ENCODE data around the gene ZNF565.
"Not testable (repeated sequence)": the region's sequence is repeated elsewhere in the genome, so short reads cannot be mapped to it uniquely, and the experiment has no call there.

Gene ZNF565

DNA sequence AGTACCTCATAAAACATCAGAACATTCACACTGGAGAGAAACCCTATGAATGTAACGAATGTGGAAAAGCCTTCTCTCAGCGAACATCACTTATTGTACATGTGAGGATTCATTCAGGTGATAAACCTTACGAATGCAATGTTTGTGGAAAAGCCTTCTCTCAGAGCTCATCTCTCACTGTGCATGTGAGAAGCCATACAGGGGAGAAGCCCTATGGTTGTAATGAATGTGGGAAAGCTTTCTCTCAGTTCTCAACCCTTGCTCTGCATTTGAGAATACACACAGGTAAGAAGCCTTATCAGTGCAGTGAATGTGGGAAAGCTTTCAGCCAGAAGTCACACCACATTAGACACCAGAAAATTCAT is 22.5 kb upstream of the ZNF565 start:
- TF ChIP-seq, protein P1, sequence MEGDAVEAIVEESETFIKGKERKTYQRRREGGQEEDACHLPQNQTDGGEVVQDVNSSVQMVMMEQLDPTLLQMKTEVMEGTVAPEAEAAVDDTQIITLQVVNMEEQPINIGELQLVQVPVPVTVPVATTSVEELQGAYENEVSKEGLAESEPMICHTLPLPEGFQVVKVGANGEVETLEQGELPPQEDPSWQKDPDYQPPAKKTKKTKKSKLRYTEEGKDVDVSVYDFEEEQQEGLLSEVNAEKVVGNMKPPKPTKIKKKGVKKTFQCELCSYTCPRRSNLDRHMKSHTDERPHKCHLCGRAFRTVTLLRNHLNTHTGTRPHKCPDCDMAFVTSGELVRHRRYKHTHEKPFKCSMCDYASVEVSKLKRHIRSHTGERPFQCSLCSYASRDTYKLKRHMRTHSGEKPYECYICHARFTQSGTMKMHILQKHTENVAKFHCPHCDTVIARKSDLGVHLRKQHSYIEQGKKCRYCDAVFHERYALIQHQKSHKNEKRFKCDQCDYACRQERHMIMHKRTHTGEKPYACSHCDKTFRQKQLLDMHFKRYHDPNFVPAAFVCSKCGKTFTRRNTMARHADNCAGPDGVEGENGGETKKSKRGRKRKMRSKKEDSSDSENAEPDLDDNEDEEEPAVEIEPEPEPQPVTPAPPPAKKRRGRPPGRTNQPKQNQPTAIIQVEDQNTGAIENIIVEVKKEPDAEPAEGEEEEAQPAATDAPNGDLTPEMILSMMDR (conservative IDR thresholded peaks at IDR 0.05; ENCODE audit: control insufficient read depth, insufficient read depth, low read depth, low read length), result no peak
- DNase-seq (ENCODE audit: low read depth), result no peak
- no peak overlapping the region for H3K4me3 ChIP-seq (ENCODE audit: control insufficient read depth, low read depth, low read length)

DNA sequence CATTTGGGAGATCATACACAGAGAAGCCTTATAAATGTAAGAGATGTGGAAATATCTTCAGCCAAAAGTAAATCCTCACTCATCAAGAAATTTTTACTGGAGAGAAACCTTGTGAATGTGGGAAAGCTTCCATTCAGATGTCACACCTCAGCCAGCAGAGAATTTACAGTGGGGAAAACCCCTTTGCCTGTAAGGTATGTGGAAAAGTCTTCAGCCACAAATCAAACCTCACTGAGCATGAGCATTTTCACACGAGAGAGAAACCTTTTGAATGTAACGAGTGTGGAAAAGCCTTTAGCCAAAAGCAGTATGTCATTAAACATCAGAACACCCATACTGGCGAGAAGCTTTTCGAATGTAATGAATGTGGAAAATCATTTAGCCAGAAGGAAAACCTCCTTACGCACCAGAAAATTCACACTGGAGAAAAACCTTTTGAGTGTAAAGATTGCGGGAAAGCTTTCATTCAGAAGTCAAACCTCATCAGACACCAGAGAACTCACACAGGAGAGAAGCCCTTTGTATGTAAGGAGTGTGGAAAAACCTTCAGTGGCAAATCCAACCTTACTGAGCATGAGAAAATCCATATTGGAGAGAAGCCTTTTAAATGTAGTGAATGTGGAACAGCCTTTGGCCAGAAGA is 22.0 kb upstream of the ZNF565 start:
- DNase-seq (ENCODE audit: low read depth), result no peak
- TF ChIP-seq, protein P1 (conservative IDR thresholded peaks at IDR 0.05; ENCODE audit: control insufficient read depth, insufficient read depth, low read depth, low read length), result no peak
- no peak overlapping the region for H3K4me3 ChIP-seq (ENCODE audit: control insufficient read depth, low read depth, low read length)

DNA sequence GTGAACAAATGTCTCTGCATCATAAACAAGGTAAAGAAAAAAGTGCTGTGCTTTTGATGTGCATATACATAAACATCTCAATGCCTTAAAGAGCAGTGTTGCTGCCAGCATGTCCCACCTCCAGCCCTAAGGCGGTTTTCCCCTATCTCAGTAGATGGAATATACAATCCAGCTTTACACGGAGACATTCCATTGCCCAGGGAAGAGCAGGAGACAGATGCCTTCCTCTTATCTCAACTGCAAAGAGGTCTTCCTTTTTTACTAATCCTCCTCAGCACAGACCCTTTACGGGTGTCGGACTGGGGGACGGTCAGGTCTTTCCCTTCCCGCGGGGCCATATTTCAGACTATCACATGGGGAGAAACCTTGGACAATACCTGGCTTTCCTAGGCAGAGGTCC is 19.2 kb upstream of the ZNF565 start:
- not testable (repeated sequence) for H3K4me3 ChIP-seq (ENCODE audit: control insufficient read depth, low read depth, low read length); DNase-seq (ENCODE audit: low read depth)

DNA sequence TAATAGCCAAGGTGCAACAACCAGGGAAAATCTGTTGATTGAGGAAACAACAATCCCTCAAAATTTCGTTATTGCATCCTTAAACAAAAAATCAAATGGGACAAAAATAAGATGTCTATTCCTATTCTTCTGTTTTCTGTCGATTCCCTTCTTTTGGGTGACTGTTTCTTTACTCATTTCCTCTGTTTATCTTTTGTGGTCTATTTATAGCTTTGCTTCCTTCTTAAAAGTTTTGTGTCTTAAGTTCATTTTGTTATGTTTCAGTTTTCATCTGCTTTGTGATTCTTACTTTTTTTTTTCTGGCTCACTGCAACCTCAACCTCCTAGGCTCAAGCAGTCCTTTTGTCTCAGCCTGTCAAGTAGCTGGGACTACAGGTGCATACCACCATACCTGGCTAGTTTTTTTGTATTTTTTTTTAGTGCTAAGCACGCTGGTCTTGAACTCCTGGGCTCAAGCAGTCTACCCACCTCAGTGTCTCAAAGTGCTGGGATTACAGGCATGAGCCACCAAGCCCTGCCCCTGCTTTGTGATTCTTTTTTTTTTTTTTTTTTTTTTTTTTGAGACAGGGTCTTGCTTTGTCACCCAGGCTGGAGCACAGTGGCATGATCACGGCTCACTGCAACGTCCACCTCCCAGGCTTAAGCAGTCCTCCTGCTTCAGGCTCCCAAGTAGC is 10.9 kb upstream of the ZNF565 start:
- TF ChIP-seq, protein P1 (conservative IDR thresholded peaks at IDR 0.05; ENCODE audit: control insufficient read depth, insufficient read depth, low read depth, low read length), result no peak
- DNase-seq (ENCODE audit: low read depth), result peak; percentile 69
- H3K4me3 ChIP-seq (ENCODE audit: control insufficient read depth, low read depth, low read length), result no peak overlapping the region

DNA sequence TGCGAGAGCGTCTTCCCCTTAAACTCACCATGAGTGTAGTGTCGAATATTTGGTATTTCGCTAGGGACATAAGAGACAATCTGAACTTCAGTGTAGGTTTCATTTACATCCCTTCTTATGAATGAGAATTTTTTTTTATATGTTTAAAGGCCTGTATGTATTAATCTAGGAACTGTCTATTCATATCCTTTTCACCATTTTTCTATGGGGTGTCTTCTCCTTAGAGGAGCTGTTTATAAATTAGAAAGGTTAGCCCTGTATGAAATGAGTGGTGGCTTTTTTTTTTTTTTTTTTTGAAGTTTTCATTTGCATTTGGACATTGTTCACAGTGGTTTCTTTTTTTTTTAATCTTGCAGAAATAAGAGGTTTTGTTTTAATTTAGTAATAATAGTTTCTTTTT is 8.0 kb upstream of the ZNF565 start:
- TF ChIP-seq, protein P1 (conservative IDR thresholded peaks at IDR 0.05; ENCODE audit: control insufficient read depth, insufficient read depth, low read depth, low read length), result no peak
- no peak overlapping the region for H3K4me3 ChIP-seq (ENCODE audit: control insufficient read depth, low read depth, low read length)
- DNase-seq (ENCODE audit: low read depth), result no peak

DNA sequence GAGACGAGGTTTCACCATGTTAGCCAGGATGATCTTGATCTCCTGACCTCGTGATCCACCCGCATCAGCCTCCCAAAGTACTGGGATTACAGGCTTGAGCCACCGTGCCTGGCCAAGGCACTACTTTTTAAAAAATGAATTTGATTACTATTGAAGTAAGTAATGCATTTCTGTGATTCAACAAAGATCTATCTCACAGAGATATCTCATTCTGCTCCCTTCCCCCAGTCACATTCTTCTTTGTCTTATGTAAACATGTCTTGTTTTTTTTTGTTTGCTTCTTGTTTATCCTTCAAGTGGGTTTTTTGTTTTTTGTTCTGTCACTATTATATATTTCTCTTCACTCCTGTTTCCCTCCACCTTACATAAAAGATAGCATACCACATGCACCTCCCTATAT is 7.0 kb upstream of the ZNF565 start:
- TF ChIP-seq, protein P1 (conservative IDR thresholded peaks at IDR 0.05; ENCODE audit: control insufficient read depth, insufficient read depth, low read depth, low read length), result no peak
- DNase-seq (ENCODE audit: low read depth), result no peak
- no peak overlapping the region for H3K4me3 ChIP-seq (ENCODE audit: control insufficient read depth, low read depth, low read length)

DNA sequence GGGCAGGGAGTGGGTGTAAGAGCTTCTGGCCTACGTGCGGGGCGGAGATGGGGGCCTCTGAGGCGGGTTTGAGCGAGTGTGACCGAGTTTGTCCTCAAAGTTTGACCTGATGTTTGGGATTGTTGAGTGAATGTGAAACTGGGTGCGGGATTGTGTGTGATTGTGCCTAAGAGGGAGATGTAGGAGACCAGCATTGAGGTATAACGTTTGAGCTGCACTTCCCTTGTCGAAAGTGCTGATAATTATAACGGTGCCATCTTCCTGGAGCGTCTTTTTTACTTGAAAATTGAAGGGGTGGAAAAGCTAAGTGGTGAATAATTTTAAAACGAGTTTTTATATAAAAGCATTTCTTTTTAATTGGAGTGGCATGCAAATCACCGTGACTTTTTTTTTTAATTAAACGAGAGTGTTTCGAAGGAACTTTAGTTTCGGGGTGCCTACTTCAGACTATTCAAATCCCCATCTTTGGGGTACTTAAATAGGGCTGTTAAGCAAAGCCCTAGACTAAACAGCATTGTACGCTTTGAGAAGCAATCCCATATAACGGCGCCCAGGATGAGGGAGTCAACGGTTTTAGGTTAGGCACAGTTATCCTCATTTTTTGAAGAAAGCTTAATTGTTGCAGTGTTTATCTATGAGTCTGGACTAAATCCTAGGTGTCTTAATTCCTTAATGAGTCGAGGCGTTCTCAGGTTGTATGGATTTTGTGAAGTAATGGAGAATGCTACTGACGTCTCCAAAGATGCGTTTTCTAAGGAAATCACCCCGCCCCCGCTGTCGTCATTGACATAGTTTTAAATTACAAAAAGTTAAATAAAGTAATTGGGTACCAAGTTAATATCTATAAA is 1.0 kb upstream of the ZNF565 start:
- TF ChIP-seq, protein P1 (conservative IDR thresholded peaks at IDR 0.05; ENCODE audit: control insufficient read depth, insufficient read depth, low read depth, low read length), result no peak
- peak; percentile 35 for DNase-seq (ENCODE audit: low read depth)
- H3K4me3 ChIP-seq (ENCODE audit: control insufficient read depth, low read depth, low read length), result peak overlapping the region; percentile 97

Data from fibroblast of mammary gland (primary cell).